HepG2 (cell line): Measurements from ENCODE around the gene SALL4. TPM values are rescaled to one million over a fixed set of nuclear protein-coding genes. Genes with fewer than 3 reads are reported as not detected.

ENCODE experiments used
- ARNTL ChIP-seq: sonication (generic); formaldehyde crosslinking; IDR thresholded peaks from 2 replicates; pipeline ENCODE4 v1.4.0; 2020; ENCODE audit warnings: mild to moderate bottlenecking, missing genetic modification reagents
- DR1 ChIP-seq: sonication (generic); formaldehyde crosslinking; IDR thresholded peaks from 2 replicates; pipeline ENCODE4 v1.8.0; 2021; ENCODE audit warnings: mild to moderate bottlenecking, missing genetic modification reagents, inconsistent platforms
- ELF4 ChIP-seq: sonication (generic); formaldehyde crosslinking; IDR thresholded peaks from 2 replicates; pipeline ENCODE4 v1.5.0; 2020; ENCODE audit warnings: missing genetic modification reagents, mild to moderate bottlenecking, moderate library complexity, borderline replicate concordance
- GATA4 ChIP-seq: sonication (generic); IDR thresholded peaks from 2 replicates; pipeline ENCODE4 v1.6.1; 2016; ENCODE audit warnings: antibody characterized with exemption, low read depth, borderline replicate concordance
- GFI1 ChIP-seq: sonication (generic); formaldehyde crosslinking; IDR thresholded peaks from 2 replicates; pipeline ENCODE4 v1.5.0; 2020; ENCODE audit warnings: missing genetic modification reagents, mild to moderate bottlenecking, borderline replicate concordance
- KMT2A ChIP-seq: sonication (generic); formaldehyde crosslinking; IDR thresholded peaks from 2 replicates; pipeline ENCODE4 v1.4.0; 2020; ENCODE audit warnings: missing genetic modification reagents
- MTA3 ChIP-seq: sonication (generic); formaldehyde crosslinking; IDR thresholded peaks from 2 replicates; pipeline ENCODE4 v1.4.0; 2020; ENCODE audit warnings: missing genetic modification reagents
- NFYC ChIP-seq: IDR thresholded peaks from 2 replicates; pipeline ENCODE4 v1.6.1; 2016; ENCODE audit warnings: missing genetic modification reagents, missing compliant biosample characterization
- PAWR ChIP-seq: sonication (generic); formaldehyde crosslinking; IDR thresholded peaks from 2 replicates; pipeline ENCODE4 v1.4.0; 2020; ENCODE audit warnings: missing genetic modification reagents, mild to moderate bottlenecking, borderline replicate concordance
- PLRG1 ChIP-seq: fragments of 450-650 bp; conservative IDR thresholded peaks from 2 replicates; pipeline ENCODE4 v1.6.1; 2016
- WIZ ChIP-seq: sonication (generic); formaldehyde crosslinking; IDR thresholded peaks from 2 replicates; pipeline ENCODE4 v1.5.1; 2020; ENCODE audit warnings: mild to moderate bottlenecking, missing genetic modification reagents
- ZFY ChIP-seq: sonication (generic); formaldehyde crosslinking; IDR thresholded peaks from 2 replicates; pipeline ENCODE4 v1.4.0; 2020; ENCODE audit warnings: missing genetic modification reagents
- ZNF282 ChIP-seq: fragments of 450-650 bp; IDR thresholded peaks from 2 replicates; pipeline ENCODE4 v1.6.1; 2018; ENCODE audit not compliant: partially characterized antibody
- ZNF292 ChIP-seq: sonication (generic); formaldehyde crosslinking; IDR thresholded peaks from 2 replicates; pipeline ENCODE4 v1.8.1; 2022; ENCODE audit warnings: mild to moderate bottlenecking, low read depth, missing genetic modification reagents, borderline replicate concordance
- ZNF615 ChIP-seq: sonication (generic); formaldehyde crosslinking; IDR thresholded peaks from 2 replicates; pipeline ENCODE4 v1.5.0; 2020; ENCODE audit warnings: mild to moderate bottlenecking, missing genetic modification reagents, borderline replicate concordance
- ZNF782 ChIP-seq: sonication (generic); formaldehyde crosslinking; IDR thresholded peaks from 2 replicates; pipeline ENCODE4 v1.4.0; 2020; ENCODE audit warnings: missing genetic modification reagents, mild to moderate bottlenecking, borderline replicate concordance
- ZNF841 ChIP-seq: sonication (generic); formaldehyde crosslinking; IDR thresholded peaks from 2 replicates; pipeline ENCODE4 v1.8.1; 2023; ENCODE audit warnings: missing genetic modification reagents, borderline replicate concordance
- polyA plus RNA-seq, 8 experiments: library from polyadenylated mRNA; depleted of rRNA in 3 of 8; stranded (reverse) in 7 of 8; unstranded in 1 of 8; fragments of >200 nt; fragmentation: Illumina TruSeq in 4 of 8; extraction: Trizol in 4 of 8; gene quantifications; 2 replicates each; pipeline versions ENCODE4 v1.2.1 to v1.2.3, GENCODE V29; 2011 to 2016; ENCODE audit warnings: low read depth in 4 of 8, missing spikeins in 1 of 8, mixed read lengths in 1 of 8; ENCODE audit not compliant: insufficient read depth in 1 of 8
- total RNA-seq, 5 experiments: library from RNA; depleted of rRNA; stranded (reverse); fragments of >200 nt; fragmentation: Illumina TruSeq; extraction: Trizol; gene quantifications; 2 replicates each; pipeline ENCODE4 v1.2.3, GENCODE V29; 2016; ENCODE audit warnings: low read depth in 1 of 5
- TF ChIP-seq, protein P1 (sequence below): sonication (generic); formaldehyde crosslinking; IDR thresholded peaks from 2 replicates; pipeline ENCODE4 v1.9.0; 2021; ENCODE audit warnings: missing genetic modification reagents, borderline replicate concordance
- TF ChIP-seq, protein P2 (sequence below): sonication (generic); formaldehyde crosslinking; IDR thresholded peaks from 2 replicates; pipeline ENCODE4 v1.9.0; 2021; ENCODE audit warnings: missing genetic modification reagents, mild to moderate bottlenecking, borderline replicate concordance
- TF ChIP-seq, protein P3 (sequence below): IDR thresholded peaks from 2 replicates; pipeline ENCODE4 v1.6.1; 2016; ENCODE audit warnings: missing compliant biosample characterization, missing genetic modification reagents, borderline replicate concordance
- TF ChIP-seq, protein P4 (sequence below): IDR thresholded peaks from 2 replicates; pipeline ENCODE4 v1.6.1; 2016; ENCODE audit warnings: missing biosample characterization, missing genetic modification reagents, low read depth

SALL4 gene
- total and polyA plus RNA-seq, 2 of the 13 experiments (the other 11 are each of a cell fraction or from before 2014, with no cell fraction given) = 0.33 to 1.8 TPM

DNA sequence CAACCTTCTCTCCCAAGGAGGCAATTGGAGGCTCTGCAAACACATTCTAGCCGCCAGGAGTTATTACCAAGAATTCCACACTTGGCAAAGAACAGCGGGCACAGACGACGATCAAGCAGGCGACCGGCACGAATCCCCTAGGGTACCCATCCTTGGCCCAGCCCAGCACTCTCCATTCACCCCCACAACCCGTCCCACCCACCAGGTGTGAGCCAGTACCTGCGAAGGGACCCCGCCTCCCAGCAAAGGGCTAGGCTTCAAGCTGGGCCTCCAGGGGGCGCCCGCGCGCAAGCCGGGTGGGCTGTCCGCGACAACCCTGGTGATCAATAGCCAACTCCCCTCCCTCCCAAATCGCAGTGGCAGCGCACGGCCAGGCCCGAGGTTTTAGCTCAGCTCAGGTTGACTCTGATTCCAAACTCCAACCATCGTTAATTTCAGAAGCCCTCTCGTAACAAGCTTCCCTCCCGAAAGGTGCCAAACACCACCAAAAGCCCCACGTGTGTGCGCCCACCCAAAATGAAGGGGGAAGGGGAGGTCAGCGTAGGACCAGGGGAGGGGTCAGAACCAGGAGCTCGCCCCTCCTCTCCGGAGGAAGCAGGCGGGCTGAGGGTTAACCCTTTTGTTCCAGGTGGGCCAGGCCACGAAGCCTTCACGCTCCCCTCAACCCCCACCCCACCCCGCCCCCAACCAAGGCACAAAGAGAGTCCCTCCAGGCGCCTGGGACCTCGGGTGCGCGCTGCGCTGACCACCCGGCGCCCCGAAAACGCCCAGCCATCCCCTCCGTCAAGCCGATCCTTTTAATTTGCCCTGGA, 2.1 kb downstream of the SALL4 start (continued):
- TF ChIP-seq, protein P1, sequence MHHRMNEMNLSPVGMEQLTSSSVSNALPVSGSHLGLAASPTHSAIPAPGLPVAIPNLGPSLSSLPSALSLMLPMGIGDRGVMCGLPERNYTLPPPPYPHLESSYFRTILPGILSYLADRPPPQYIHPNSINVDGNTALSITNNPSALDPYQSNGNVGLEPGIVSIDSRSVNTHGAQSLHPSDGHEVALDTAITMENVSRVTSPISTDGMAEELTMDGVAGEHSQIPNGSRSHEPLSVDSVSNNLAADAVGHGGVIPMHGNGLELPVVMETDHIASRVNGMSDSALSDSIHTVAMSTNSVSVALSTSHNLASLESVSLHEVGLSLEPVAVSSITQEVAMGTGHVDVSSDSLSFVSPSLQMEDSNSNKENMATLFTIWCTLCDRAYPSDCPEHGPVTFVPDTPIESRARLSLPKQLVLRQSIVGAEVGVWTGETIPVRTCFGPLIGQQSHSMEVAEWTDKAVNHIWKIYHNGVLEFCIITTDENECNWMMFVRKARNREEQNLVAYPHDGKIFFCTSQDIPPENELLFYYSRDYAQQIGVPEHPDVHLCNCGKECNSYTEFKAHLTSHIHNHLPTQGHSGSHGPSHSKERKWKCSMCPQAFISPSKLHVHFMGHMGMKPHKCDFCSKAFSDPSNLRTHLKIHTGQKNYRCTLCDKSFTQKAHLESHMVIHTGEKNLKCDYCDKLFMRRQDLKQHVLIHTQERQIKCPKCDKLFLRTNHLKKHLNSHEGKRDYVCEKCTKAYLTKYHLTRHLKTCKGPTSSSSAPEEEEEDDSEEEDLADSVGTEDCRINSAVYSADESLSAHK (CRISPR knock-in tag) = no peak
- TF ChIP-seq ZNF841 (CRISPR knock-in tag) = no peak
- peak; percentile 54 for TF ChIP-seq ZFY (CRISPR knock-in tag)
- no peak for TF ChIP-seq PLRG1
- TF ChIP-seq GFI1 (CRISPR knock-in tag) = 0 out of 2 replicates have a peak, but pooled peaks have one; percentile 58
- no peak; the same call in 1 of the 2 replicates for TF ChIP-seq ZNF782 (CRISPR knock-in tag)
- no peak for TF ChIP-seq NFYC
- 0 out of 2 replicates have a peak, but pooled peaks have one; percentile 39 for TF ChIP-seq KMT2A
- 0 out of 2 replicates have a peak, but pooled peaks have one; percentile 37 for TF ChIP-seq DR1
- TF ChIP-seq WIZ (CRISPR knock-in tag) = no peak
- TF ChIP-seq, protein P2, sequence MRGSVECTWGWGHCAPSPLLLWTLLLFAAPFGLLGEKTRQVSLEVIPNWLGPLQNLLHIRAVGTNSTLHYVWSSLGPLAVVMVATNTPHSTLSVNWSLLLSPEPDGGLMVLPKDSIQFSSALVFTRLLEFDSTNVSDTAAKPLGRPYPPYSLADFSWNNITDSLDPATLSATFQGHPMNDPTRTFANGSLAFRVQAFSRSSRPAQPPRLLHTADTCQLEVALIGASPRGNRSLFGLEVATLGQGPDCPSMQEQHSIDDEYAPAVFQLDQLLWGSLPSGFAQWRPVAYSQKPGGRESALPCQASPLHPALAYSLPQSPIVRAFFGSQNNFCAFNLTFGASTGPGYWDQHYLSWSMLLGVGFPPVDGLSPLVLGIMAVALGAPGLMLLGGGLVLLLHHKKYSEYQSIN = no peak
- no peak for TF ChIP-seq ZNF282
- TF ChIP-seq ZNF292 (CRISPR knock-in tag) = peak; percentile 89; the same call in 1 of the 2 replicates
- peak; percentile 75 for TF ChIP-seq ARNTL (CRISPR knock-in tag)
- no peak for TF ChIP-seq MTA3 (CRISPR knock-in tag)
- TF ChIP-seq GATA4 = no peak
- TF ChIP-seq, protein P3, sequence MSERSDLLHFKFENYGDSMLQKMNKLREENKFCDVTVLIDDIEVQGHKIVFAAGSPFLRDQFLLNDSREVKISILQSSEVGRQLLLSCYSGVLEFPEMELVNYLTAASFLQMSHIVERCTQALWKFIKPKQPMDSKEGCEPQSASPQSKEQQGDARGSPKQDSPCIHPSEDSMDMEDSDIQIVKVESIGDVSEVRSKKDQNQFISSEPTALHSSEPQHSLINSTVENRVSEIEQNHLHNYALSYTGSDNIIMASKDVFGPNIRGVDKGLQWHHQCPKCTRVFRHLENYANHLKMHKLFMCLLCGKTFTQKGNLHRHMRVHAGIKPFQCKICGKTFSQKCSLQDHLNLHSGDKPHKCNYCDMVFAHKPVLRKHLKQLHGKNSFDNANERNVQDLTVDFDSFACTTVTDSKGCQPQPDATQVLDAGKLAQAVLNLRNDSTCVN (CRISPR knock-in tag) = peak; percentile 87
- TF ChIP-seq ELF4 = no peak
- no peak for TF ChIP-seq PAWR
- TF ChIP-seq, protein P4, sequence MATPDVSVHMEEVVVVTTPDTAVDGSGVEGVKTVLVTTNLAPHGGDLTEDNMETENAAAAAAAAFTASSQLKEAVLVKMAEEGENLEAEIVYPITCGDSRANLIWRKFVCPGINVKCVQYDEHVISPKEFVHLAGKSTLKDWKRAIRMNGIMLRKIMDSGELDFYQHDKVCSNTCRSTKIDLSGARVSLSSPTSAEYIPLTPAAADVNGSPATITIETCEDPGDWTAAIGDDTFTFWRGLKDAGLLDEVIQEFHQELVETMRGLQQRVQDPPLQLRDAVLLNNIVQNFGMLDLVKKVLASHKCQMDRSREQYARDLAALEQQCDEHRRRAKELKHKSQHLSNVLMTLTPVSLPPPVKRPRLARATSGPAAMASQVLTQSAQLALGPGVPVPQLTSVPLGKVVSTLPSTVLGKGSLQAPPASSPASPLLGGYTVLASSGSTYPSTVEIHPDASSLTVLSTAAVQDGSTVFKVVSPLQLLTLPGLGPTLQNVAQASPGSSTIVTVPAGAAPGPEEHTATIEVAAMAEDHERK = no peak
- 0 out of 2 replicates have a peak, but pooled peaks have one; percentile 85 for TF ChIP-seq ZNF615
